Neuron (in vitro differentiated cells): Measurements from ENCODE around the gene MAX.

Experiments
- H2AFZ ChIP-seq: one replicate; pipeline ENCODE4 v1.6.1; 2013; ENCODE audit warnings: low read depth, mild to moderate bottlenecking, inconsistent platforms, low read length, moderate library complexity
- H3K27me3 ChIP-seq: one replicate; pipeline ENCODE4 v1.6.1; 2013; ENCODE audit warnings: low read length; ENCODE audit not compliant: insufficient read depth
- H3K36me3 ChIP-seq: one replicate; pipeline ENCODE4 v1.6.1; 2013; ENCODE audit warnings: low read length; ENCODE audit not compliant: insufficient read depth
- H3K4me1 ChIP-seq: one replicate; pipeline ENCODE4 v1.6.1; 2013; ENCODE audit warnings: low read length; ENCODE audit not compliant: insufficient read depth
- H3K4me3 ChIP-seq: 2 replicates; pipeline ENCODE4 v1.5.1; 2013; ENCODE audit warnings: mild to moderate bottlenecking, low read length, moderate library complexity
- H3K9me3 ChIP-seq: one replicate; pipeline ENCODE4 v1.6.1; 2013; ENCODE audit warnings: low read length

Gene MAX

DNA sequence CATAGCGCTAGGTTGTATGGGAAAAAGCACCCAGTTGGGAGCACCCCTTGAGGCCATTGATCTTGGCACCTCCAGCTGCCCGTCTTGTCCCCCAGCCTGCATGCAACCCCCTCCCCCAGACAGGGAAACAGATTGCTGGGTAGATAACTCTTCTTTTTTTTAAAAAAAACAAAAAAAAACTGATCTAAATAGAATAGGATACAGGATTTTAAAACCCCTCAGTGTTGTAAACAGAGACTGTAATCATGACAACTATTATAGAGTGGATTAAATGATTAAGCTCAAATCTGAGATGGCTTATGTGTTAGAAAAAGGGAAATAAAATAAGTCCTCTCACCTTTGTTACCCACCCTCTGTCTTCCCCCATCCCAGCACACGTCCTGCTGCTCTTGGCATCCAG lies 48.9 kb downstream of the MAX start:
- no peak overlapping the region for H3K4me3 ChIP-seq
- no peaks in the 10 kb centered on the region for H3K4me1 ChIP-seq
- H3K36me3 ChIP-seq = peaks cover 27% of the 10 kb centered on the region
- H3K9me3 ChIP-seq = no peaks in the 10 kb centered on the region
- H2AFZ ChIP-seq = no peak overlapping the region
- H3K27me3 ChIP-seq = no peaks in the 10 kb centered on the region

GRCh38 chr14:65052832-65053231 lies 49.5 kb downstream of the MAX start:
- H3K4me3 ChIP-seq = no peak overlapping the region
- no peaks in the 10 kb centered on the region for H3K9me3 ChIP-seq
- no peak overlapping the region for H2AFZ ChIP-seq

DNA sequence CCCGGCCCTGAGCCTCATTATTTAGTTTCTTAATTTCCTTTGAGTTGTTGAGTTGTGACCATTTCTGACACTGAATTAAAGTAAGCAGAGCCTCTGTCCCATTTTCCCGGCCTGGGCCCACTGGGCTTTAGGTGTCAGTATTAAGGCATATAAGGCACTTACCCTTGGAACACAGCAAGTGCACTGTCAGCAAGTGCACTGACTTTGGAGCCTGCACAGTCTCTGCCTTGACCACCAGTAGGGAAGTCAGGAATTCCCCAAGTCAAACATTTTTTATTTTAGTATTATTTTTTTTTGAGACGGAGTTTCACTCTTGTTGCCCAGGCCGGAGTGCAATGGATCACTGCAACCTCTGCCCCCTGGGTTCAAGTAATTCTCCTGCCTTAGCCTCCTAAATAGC lies 56.6 kb downstream of the MAX start:
- H3K4me3 ChIP-seq = no peak overlapping the region
- H3K27me3 ChIP-seq = no peaks in the 10 kb centered on the region
- no peaks in the 10 kb centered on the region for H3K9me3 ChIP-seq
- H2AFZ ChIP-seq = no peak overlapping the region
- H3K36me3 ChIP-seq = peaks cover 33% of the 10 kb centered on the region
- no peaks in the 10 kb centered on the region for H3K4me1 ChIP-seq

More at GRCh38 chr14:65052832-65053231, 49.5 kb downstream of the MAX start:
- Histone ChIP-seq H3K36me3 (peaks cover 27% of the 10 kb centered on the region), H3K27me3 (no peaks in the 10 kb centered on the region), H3K4me1 (no peaks in the 10 kb centered on the region)

DNA sequence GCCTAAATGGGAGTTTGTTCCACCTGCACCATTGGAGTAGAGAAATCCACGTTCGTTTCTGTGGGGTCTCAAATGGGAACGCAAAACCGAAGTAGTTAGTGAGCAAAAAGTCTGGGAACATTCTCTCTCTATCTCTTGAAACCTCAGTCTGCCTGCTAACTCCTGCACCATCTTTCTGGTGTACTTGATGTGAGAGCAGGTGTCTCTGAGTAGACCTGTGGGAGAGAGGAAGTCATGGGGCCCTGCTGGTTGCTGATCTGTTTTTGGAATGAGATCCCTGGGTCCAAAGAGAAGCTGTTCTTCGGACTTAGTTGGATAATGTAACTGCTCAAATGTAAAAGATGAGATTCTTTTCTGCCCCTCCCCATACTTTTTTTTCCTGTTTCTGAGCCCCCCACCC lies 57.3 kb downstream of the MAX start:
- H3K36me3 ChIP-seq = peaks cover 35% of the 10 kb centered on the region
- no peaks in the 10 kb centered on the region for H3K27me3 ChIP-seq
- H3K9me3 ChIP-seq = no peaks in the 10 kb centered on the region
- H2AFZ ChIP-seq = no peak overlapping the region
- no peak overlapping the region for H3K4me3 ChIP-seq
- H3K4me1 ChIP-seq = no peaks in the 10 kb centered on the region

- no peaks in the 10 kb centered on the region for H3K9me3 ChIP-seq
- H3K27me3 ChIP-seq = no peaks in the 10 kb centered on the region
- H3K4me1 ChIP-seq = no peaks in the 10 kb centered on the region
- H3K4me3 ChIP-seq = no peak overlapping the region
- H3K36me3 ChIP-seq = peaks cover 35% of the 10 kb centered on the region
- no peak overlapping the region for H2AFZ ChIP-seq
Observed at GRCh38 chr14:65044596-65044959, 57.7 kb downstream of the MAX start.

DNA sequence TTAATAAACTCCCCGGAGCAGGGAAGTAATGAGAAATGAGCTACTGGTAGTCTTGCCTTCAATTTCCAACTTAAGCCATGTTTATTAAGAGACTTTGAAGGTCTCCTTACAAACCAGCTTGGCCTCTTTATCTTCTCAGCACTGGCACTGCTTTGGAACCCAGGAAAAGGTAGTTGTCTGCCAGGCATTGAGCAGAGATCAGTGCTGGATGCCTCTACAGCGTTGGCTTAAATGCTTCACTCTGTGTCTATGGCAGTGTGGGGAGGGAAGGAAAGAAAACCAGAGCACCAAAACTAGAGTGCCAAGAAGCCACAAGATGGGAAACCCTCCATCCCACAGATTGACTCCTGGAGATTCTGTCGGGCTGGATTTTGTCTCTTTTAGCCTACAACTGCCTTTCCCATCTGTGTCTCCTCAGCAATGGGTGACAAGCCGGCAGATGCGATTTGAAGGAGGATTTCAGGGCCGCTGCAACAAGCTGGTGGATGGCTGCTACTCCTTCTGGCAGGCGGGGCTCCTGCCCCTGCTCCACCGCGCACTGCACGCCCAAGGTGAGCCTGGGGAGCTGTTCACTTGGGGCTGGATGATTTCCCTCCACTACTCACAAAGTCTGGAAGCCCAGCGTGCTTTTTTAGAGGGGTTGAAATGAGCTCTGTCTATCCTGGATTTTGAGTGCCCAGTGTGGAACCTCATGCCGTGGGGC lies 58.3 kb downstream of the MAX start:
- no peak overlapping the region for H2AFZ ChIP-seq
- H3K4me1 ChIP-seq = no peaks in the 10 kb centered on the region
- no peaks in the 10 kb centered on the region for H3K9me3 ChIP-seq
- no peak overlapping the region for H3K4me3 ChIP-seq
- H3K27me3 ChIP-seq = no peaks in the 10 kb centered on the region
- peaks cover 35% of the 10 kb centered on the region for H3K36me3 ChIP-seq

GRCh38 chr14:65042731-65043372 lies 59.5 kb downstream of the MAX start:
- H3K4me1 ChIP-seq = no peaks in the 10 kb centered on the region
- H3K27me3 ChIP-seq = no peaks in the 10 kb centered on the region
- no peaks in the 10 kb centered on the region for H3K9me3 ChIP-seq
- no peak overlapping the region for H3K4me3 ChIP-seq
- peaks cover 35% of the 10 kb centered on the region for H3K36me3 ChIP-seq
- no peak overlapping the region for H2AFZ ChIP-seq

DNA sequence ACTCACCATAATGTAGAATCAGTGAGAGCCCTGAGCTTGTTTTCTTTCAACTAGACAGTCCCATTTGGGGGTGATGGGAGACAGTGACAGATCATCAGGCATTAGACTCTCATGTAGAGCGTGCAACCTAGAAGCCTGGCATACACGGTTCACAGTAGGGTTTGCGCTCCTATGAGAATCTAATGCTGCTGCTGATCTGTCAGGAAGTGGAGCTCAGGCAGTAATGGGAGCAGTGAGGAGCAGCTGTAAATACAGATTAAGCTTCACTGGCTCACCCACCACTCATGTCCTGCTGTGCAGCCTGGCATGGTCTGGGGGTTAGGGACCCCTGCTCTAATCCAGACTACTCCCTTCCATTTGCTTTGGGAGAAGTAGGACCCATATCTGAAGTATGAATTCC lies 60.0 kb downstream of the MAX start:
- Histone ChIP-seq H2AFZ (no peak overlapping the region), H3K4me1 (no peaks in the 10 kb centered on the region), H3K4me3 (no peak overlapping the region), H3K27me3 (no peaks in the 10 kb centered on the region), H3K9me3 (no peaks in the 10 kb centered on the region), H3K36me3 (peaks cover 35% of the 10 kb centered on the region)

GRCh38 chr14:65041434-65041915 lies 60.8 kb downstream of the MAX start:
- Histone ChIP-seq H3K27me3 (no peaks in the 10 kb centered on the region), H3K36me3 (peaks cover 31% of the 10 kb centered on the region), H3K4me1 (no peaks in the 10 kb centered on the region), H3K9me3 (no peaks in the 10 kb centered on the region), H3K4me3 (no peak overlapping the region), H2AFZ (no peak overlapping the region)

- Histone ChIP-seq H3K27me3 (no peaks in the 10 kb centered on the region), H2AFZ (no peak overlapping the region), H3K4me1 (no peaks in the 10 kb centered on the region), H3K36me3 (peaks cover 31% of the 10 kb centered on the region), H3K9me3 (no peaks in the 10 kb centered on the region), H3K4me3 (no peak overlapping the region)
Observed at GRCh38 chr14:65040666-65041433, 61.5 kb downstream of the MAX start.

DNA sequence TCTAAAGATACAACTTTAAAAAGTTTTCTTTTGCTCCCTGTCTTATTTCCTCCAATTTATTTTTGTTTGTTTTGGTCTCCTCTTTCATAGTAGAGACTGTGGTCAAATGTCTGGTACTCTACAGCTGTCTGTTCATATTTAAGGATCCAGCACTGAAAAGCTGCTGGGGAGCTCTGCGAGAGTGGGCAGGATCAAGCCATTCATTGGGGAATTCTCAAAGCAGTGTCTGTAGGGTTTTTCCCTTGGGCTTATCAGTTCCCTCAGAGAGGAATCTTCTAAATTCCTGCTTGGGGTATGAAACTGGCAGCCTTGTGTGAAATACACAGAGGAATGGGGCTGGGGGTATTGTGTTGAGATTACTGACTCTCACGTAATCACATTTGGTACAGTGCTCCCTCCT lies 63.4 kb downstream of the MAX start:
- Histone ChIP-seq H3K4me1 (no peaks in the 10 kb centered on the region), H3K4me3 (no peak overlapping the region), H2AFZ (no peak overlapping the region), H3K27me3 (no peaks in the 10 kb centered on the region), H3K36me3 (peaks cover 22% of the 10 kb centered on the region), H3K9me3 (no peaks in the 10 kb centered on the region)

DNA sequence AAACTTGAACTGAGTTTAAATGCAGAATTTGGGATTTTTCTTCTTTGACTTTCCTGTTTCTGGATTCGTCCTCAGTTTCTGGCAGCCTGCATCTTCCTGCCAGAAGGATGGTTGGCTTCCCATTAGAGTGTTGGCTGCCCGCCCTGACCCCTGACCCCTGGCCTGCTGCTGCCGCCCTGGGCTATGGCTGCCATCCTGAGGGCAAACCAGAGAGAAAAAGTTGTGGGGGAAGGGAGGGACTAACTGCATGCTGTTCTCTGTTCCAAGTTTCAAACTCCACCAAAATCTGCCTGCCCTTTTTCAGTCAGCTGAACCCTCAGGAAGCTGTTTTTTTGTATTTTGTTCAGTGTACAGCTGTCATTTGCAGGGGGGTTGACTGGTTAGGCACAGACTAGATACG lies 67.3 kb downstream of the MAX start:
- Histone ChIP-seq H3K9me3 (no peaks in the 10 kb centered on the region), H3K27me3 (no peaks in the 10 kb centered on the region), H3K4me3 (no peak overlapping the region), H3K4me1 (no peaks in the 10 kb centered on the region), H2AFZ (no peak overlapping the region), H3K36me3 (peaks cover 18% of the 10 kb centered on the region)

- Histone ChIP-seq H3K36me3 (peaks cover 27% of the 10 kb centered on the region), H2AFZ (no peak overlapping the region), H3K4me3 (no peak overlapping the region), H3K9me3 (no peaks in the 10 kb centered on the region), H3K27me3 (no peaks in the 10 kb centered on the region), H3K4me1 (no peaks in the 10 kb centered on the region)
Observed at GRCh38 chr14:65034021-65034420, 68.3 kb downstream of the MAX start.
